Measurements from ENCODE around the gene OVAAL.

Gene OVAAL

GRCh38 chr1:180579961-180580611 is 21.3 kb downstream of the OVAAL start:
- TF ChIP-seq CTCF (conservative IDR thresholded peaks at IDR 0.05; ENCODE audit: low read depth, low read length) = no peak
- peak; percentile 54 for DNase-seq (ENCODE audit: low read depth)
- H3K4me3 ChIP-seq (ENCODE audit: low read depth, low read length) = no peak overlapping the region

- no peak for TF ChIP-seq CTCF (conservative IDR thresholded peaks at IDR 0.05; ENCODE audit: low read depth, low read length)
- peak; percentile 15 for DNase-seq (ENCODE audit: low read depth)
- no peak overlapping the region for H3K4me3 ChIP-seq (ENCODE audit: low read depth, low read length)
These were observed 22.9 kb downstream of the OVAAL start for GRCh38 chr1:180581635-180582039.

GRCh38 chr1:180584869-180585268 is 26.1 kb downstream of the OVAAL start:
- DNase-seq (ENCODE audit: low read depth) = no peak
- no peak for TF ChIP-seq CTCF (conservative IDR thresholded peaks at IDR 0.05; ENCODE audit: low read depth, low read length)
- H3K4me3 ChIP-seq (ENCODE audit: low read depth, low read length) = no peak overlapping the region

- no peak overlapping the region for H3K4me3 ChIP-seq (ENCODE audit: low read depth, low read length)
- no peak for TF ChIP-seq CTCF (conservative IDR thresholded peaks at IDR 0.05; ENCODE audit: low read depth, low read length)
- DNase-seq (ENCODE audit: low read depth) = no peak
These were observed 27.2 kb downstream of the OVAAL start for GRCh38 chr1:180585994-180586359.

- peak; percentile 79 for DNase-seq (ENCODE audit: low read depth)
- TF ChIP-seq CTCF (conservative IDR thresholded peaks at IDR 0.05; ENCODE audit: low read depth, low read length) = no peak
- H3K4me3 ChIP-seq (ENCODE audit: low read depth, low read length) = no peak overlapping the region
These were observed 27.9 kb downstream of the OVAAL start for GRCh38 chr1:180586671-180587155.

GRCh38 chr1:180588121-180588520 is 29.4 kb downstream of the OVAAL start:
- H3K4me3 ChIP-seq (ENCODE audit: low read depth, low read length) = no peak overlapping the region
- no peak for DNase-seq (ENCODE audit: low read depth)
- TF ChIP-seq CTCF (conservative IDR thresholded peaks at IDR 0.05; ENCODE audit: low read depth, low read length) = no peak

- no peak for TF ChIP-seq CTCF (conservative IDR thresholded peaks at IDR 0.05; ENCODE audit: low read depth, low read length)
- H3K4me3 ChIP-seq (ENCODE audit: low read depth, low read length) = no peak overlapping the region
- DNase-seq (ENCODE audit: low read depth) = no peak
These were observed 32.1 kb downstream of the OVAAL start for GRCh38 chr1:180590889-180591288.

Data from choroid plexus epithelial cell (primary cell).